CD4-positive, alpha-beta T cell (primary cell): Measurements from ENCODE around the gene SCN7A. TPM values are rescaled to one million over a fixed set of nuclear protein-coding genes. Genes with fewer than 3 reads are reported as not detected.

Source experiments
- ATAC-seq: fragments of 200-7000 bp; cut with Tn5 transposase; one replicate; pipeline ENCODE4 v1.10.0; 2022; ENCODE audit warnings: mild to moderate bottlenecking; ENCODE audit not compliant: poor library complexity
- CTCF ChIA-PET: fragments of 350-600 bp; sonication (Branson Sonifier 250); formaldehyde crosslinking; loops from one replicate; lab custom pipeline; 2021; ENCODE audit warnings: antibody characterized with exemption, inconsistent platforms; lab: Charles Lee
- POLR2A ChIA-PET: fragments of 350-600 bp; sonication (Branson Sonifier 250); formaldehyde crosslinking; loops from one replicate; lab custom pipeline; 2021; ENCODE audit warnings: antibody characterized with exemption, inconsistent platforms; lab: Charles Lee
- DNase-seq, 14 experiments: peaks; one replicate each; pipeline ENCODE4 v3.0.0-alpha.2; 2013 to 2020; ENCODE audit warnings: mixed read lengths in 2 of 14
- H3K27ac ChIP-seq, 2 donors: one replicate each; pipeline versions ENCODE4 v1.5.1 to v1.7.0; 2013; ENCODE audit warnings: low read length in 2 of 2, low read depth in 1 of 2, mild to moderate bottlenecking in 1 of 2
- H3K27me3 ChIP-seq, 2 experiments: 1 replicate in 1 of 2; 2 replicates in 1 of 2; pipeline versions ENCODE4 v1.6.1 to v1.7.0; 2013; ENCODE audit warnings: low read length in 2 of 2, control low read depth in 1 of 2, mild to moderate bottlenecking in 1 of 2, moderate library complexity in 1 of 2; ENCODE audit not compliant: insufficient read depth in 2 of 2, control insufficient read depth in 1 of 2
- H3K36me3 ChIP-seq: one replicate; pipeline ENCODE4 v1.6.1; 2013; ENCODE audit warnings: low read length, control low read depth; ENCODE audit not compliant: insufficient read depth
- H3K4me1 ChIP-seq: one replicate; pipeline ENCODE4 v1.6.1; 2013; ENCODE audit warnings: low read length, control low read depth; ENCODE audit not compliant: insufficient read depth
- H3K4me3 ChIP-seq: one replicate; pipeline ENCODE4 v1.5.1; 2013; ENCODE audit warnings: mild to moderate bottlenecking, low read length, moderate library complexity
- H3K9me3 ChIP-seq, 2 experiments: 1 replicate in 1 of 2; 2 replicates in 1 of 2; pipeline versions ENCODE4 v1.6.1 to v1.7.0; 2013; ENCODE audit warnings: low read length in 2 of 2, mild to moderate bottlenecking in 2 of 2, control low read depth in 1 of 2, moderate library complexity in 1 of 2; ENCODE audit not compliant: control insufficient read depth in 1 of 2, insufficient read depth in 1 of 2
- H3K27ac Mint-ChIP-seq: one replicate; pipeline ENCODE4 v1.8.0; 2020; ENCODE audit warnings: mixed read lengths
- H3K27me3 Mint-ChIP-seq: one replicate; pipeline ENCODE4 v1.8.0; 2021; ENCODE audit warnings: mixed read lengths
- H3K36me3 Mint-ChIP-seq: one replicate; pipeline ENCODE4 v1.8.0; 2021; ENCODE audit warnings: low read depth, mixed read lengths
- H3K4me1 Mint-ChIP-seq: one replicate; pipeline ENCODE4 v1.8.0; 2021; ENCODE audit warnings: low read depth, mixed read lengths
- H3K4me3 Mint-ChIP-seq: one replicate; pipeline ENCODE4 v1.8.0; 2020; ENCODE audit warnings: mild to moderate bottlenecking, mixed read lengths
- H3K9me3 Mint-ChIP-seq: one replicate; pipeline ENCODE4 v1.8.0; 2020; ENCODE audit warnings: mixed read lengths
- CTCF ChIP-seq: fragments of 200-600 bp; IDR thresholded peaks from one replicate; pipeline ENCODE4 v1.8.0; 2022; ENCODE audit warnings: antibody characterized with exemption, mild to moderate bottlenecking
- intact Hi-C, 2 experiments: fragments of 100-400 bp; cut with DNase I in 1 of 2; cut with micrococcal nuclease in 1 of 2; formaldehyde crosslinking; loops; one replicate each; pipeline versions ENCODE4 v1.15.1 to v1.9.0; 2023 to 2025; cut with DNase I, micrococcal nuclease
- total RNA-seq, 174 experiments: library from RNA in 2 of 174; stranded (reverse) in 2 of 174; gene quantifications; one replicate each; pipeline ENCODE4 v1.2.3 and lab custom pipeline; 2021 to 2026

The SCN7A gene
- total RNA-seq, 2 experiments from 2014 or later: not detected

- no peaks in the 10 kb centered on the region for H3K36me3 Mint-ChIP-seq
- H3K27ac Mint-ChIP-seq: no peak overlapping the region
- Histone ChIP-seq H3K4me1 (no peaks in the 10 kb centered on the region), H3K9me3 (no peaks in the 10 kb centered on the region), H3K27ac (no peak overlapping the region), H3K27me3 (no peaks in the 10 kb centered on the region), H3K4me3 (no peak overlapping the region), H3K36me3 (no peaks in the 10 kb centered on the region)
- intact Hi-C loops: no loop called here
- H3K27me3 Mint-ChIP-seq: no peaks in the 10 kb centered on the region
- DNase-seq: no peak
- H3K4me3 Mint-ChIP-seq: no peak overlapping the region
- TF ChIP-seq CTCF: no peak
- H3K4me1 Mint-ChIP-seq: no peaks in the 10 kb centered on the region
- H3K9me3 Mint-ChIP-seq: peaks cover 2% of the 10 kb centered on the region
- POLR2A ChIA-PET: no interaction called here
- no peak for ATAC-seq
- CTCF ChIA-PET: no interaction called here
These were observed 49.7 kb downstream of the SCN7A start for GRCh38 chr2:166444306-166444705.

GRCh38 chr2:166440313-166440712 lies 53.7 kb downstream of the SCN7A start:
- Mint-ChIP-seq H3K4me1 (no peaks in the 10 kb centered on the region), H3K27me3 (no peaks in the 10 kb centered on the region), H3K4me3 (no peak overlapping the region), H3K27ac (no peak overlapping the region), H3K9me3 (no peaks in the 10 kb centered on the region), H3K36me3 (no peaks in the 10 kb centered on the region)
- ChIA-PET CTCF (no interaction called here), POLR2A (no interaction called here)
- intact Hi-C loops: no loop called here
- TF ChIP-seq CTCF: no peak
- no peaks in the 10 kb centered on the region for H3K27me3 ChIP-seq
- H3K27ac ChIP-seq: no peak overlapping the region
- peaks cover 0 to 6% of the 10 kb centered on the region in 2 experiments for H3K9me3 ChIP-seq
- DNase-seq (no peak), ATAC-seq (no peak)
- H3K36me3 ChIP-seq: no peaks in the 10 kb centered on the region
- no peaks in the 10 kb centered on the region for H3K4me1 ChIP-seq
- H3K4me3 ChIP-seq: no peak overlapping the region

- TF ChIP-seq CTCF: no peak
- Mint-ChIP-seq H3K27ac (no peak overlapping the region), H3K36me3 (no peaks in the 10 kb centered on the region), H3K4me1 (no peaks in the 10 kb centered on the region), H3K4me3 (no peak overlapping the region), H3K9me3 (no peaks in the 10 kb centered on the region), H3K27me3 (no peaks in the 10 kb centered on the region)
- ChIA-PET POLR2A (no interaction called here), CTCF (no interaction called here)
- peaks cover 0 to 6% of the 10 kb centered on the region in 2 experiments for H3K9me3 ChIP-seq
- H3K4me1 ChIP-seq: no peaks in the 10 kb centered on the region
- H3K27ac ChIP-seq: no peak overlapping the region
- ATAC-seq: no peak
- no peaks in the 10 kb centered on the region for H3K36me3 ChIP-seq
- no peak for DNase-seq
- no peaks in the 10 kb centered on the region for H3K27me3 ChIP-seq
- H3K4me3 ChIP-seq: no peak overlapping the region
- intact Hi-C loops: no loop called here
These were observed 55.0 kb downstream of the SCN7A start for GRCh38 chr2:166439078-166439477.
